Left kidney (tissue), 8 donors: ENCODE measurements around the gene RPL10. TPM values are rescaled to one million over a fixed set of nuclear protein-coding genes. Genes with fewer than 3 reads are reported as not detected.

Source experiments
- DNase-seq: peaks from one replicate; pipeline ENCODE4 v3.0.0-alpha.2; 2013
- long read RNA-seq, 8 donors: transcript quantifications; one replicate each; lab custom pipeline, GENCODE V29; 2026
- polyA plus RNA-seq: library from polyadenylated mRNA; unstranded; fragments of 120-200 nt; gene quantifications from one replicate; pipeline ENCODE4 v1.2.1, GENCODE V29; 2013; ENCODE audit not compliant: insufficient read length

RPL10 gene
- polyA plus RNA-seq: 2,735 TPM
- long read RNA-seq, donor 1, transcript RPL10-211 (5 exons, 802 nt): minor isoform, 19 of 844 reads
- long read RNA-seq, donor 1, transcript RPL10-201 (6 exons, 2,278 nt): major isoform, 468 of 844 reads
- long read RNA-seq, donor 1, transcript RPL10-214 (5 exons, 839 nt): minor isoform, 9 of 844 reads
- long read RNA-seq, donor 1, transcript RPL10-204 (7 exons, 2,318 nt): minor isoform, 25 of 844 reads
- long read RNA-seq, donor 1, partial matches to known transcripts: 312 of 844 reads
- long read RNA-seq, donor 1, other reads (novel, unspliced or antisense): 0 of 844 reads
- long read RNA-seq, donor 2, transcript RPL10-216 (5 exons, 1,369 nt): minor isoform, 7 of 1,344 reads
- long read RNA-seq, donor 2, transcript RPL10-207 (7 exons, 657 nt): minor isoform, 10 of 1,344 reads
- long read RNA-seq, donor 2, transcript RPL10-201 (6 exons, 2,278 nt): major isoform, 978 of 1,344 reads
- long read RNA-seq, donor 2, transcript RPL10-204 (7 exons, 2,318 nt): minor isoform, 25 of 1,344 reads
- long read RNA-seq, donor 2, partial matches to known transcripts: 301 of 1,344 reads
- long read RNA-seq, donor 2, other reads (novel, unspliced or antisense): 11 of 1,344 reads
- long read RNA-seq, donor 3, transcript RPL10-207 (7 exons, 657 nt): minor isoform, 10 of 1,205 reads
- long read RNA-seq, donor 3, transcript RPL10-204 (7 exons, 2,318 nt): minor isoform, 19 of 1,205 reads
- long read RNA-seq, donor 3, transcript RPL10-211 (5 exons, 802 nt): minor isoform, 14 of 1,205 reads
- long read RNA-seq, donor 3, transcript RPL10-201 (6 exons, 2,278 nt): major isoform, 750 of 1,205 reads
- long read RNA-seq, donor 3, partial matches to known transcripts: 404 of 1,205 reads
- long read RNA-seq, donor 3, other reads (novel, unspliced or antisense): 0 of 1,205 reads
- long read RNA-seq, donor 4, transcript RPL10-201 (6 exons, 2,278 nt): major isoform, 98 of 209 reads
- long read RNA-seq, donor 4, transcript RPL10-211 (5 exons, 802 nt): minor isoform, 5 of 209 reads
- long read RNA-seq, donor 4, partial matches to known transcripts: 98 of 209 reads
- long read RNA-seq, donor 4, other reads (novel, unspliced or antisense): 0 of 209 reads
- long read RNA-seq, donor 5, transcript RPL10-201 (6 exons, 2,278 nt): major isoform, 2,023 of 2,840 reads
- long read RNA-seq, donor 5, transcript RPL10-207 (7 exons, 657 nt): minor isoform, 37 of 2,840 reads
- long read RNA-seq, donor 5, transcript RPL10-204 (7 exons, 2,318 nt): minor isoform, 46 of 2,840 reads
- long read RNA-seq, donor 5, transcript RPL10-211 (5 exons, 802 nt): minor isoform, 30 of 2,840 reads
- long read RNA-seq, donor 5, partial matches to known transcripts: 666 of 2,840 reads
- long read RNA-seq, donor 5, other reads (novel, unspliced or antisense): 21 of 2,840 reads
- long read RNA-seq, donor 6, transcript RPL10-211 (5 exons, 802 nt): minor isoform, 25 of 1,654 reads
- long read RNA-seq, donor 6, transcript RPL10-207 (7 exons, 657 nt): minor isoform, 10 of 1,654 reads
- long read RNA-seq, donor 6, transcript RPL10-204 (7 exons, 2,318 nt): minor isoform, 31 of 1,654 reads
- long read RNA-seq, donor 6, transcript RPL10-201 (6 exons, 2,278 nt): major isoform, 1,064 of 1,654 reads
- long read RNA-seq, donor 6, partial matches to known transcripts: 506 of 1,654 reads
- long read RNA-seq, donor 6, other reads (novel, unspliced or antisense): 13 of 1,654 reads
- long read RNA-seq, donor 7, transcript RPL10-204 (7 exons, 2,318 nt): minor isoform, 29 of 1,162 reads
- long read RNA-seq, donor 7, transcript RPL10-211 (5 exons, 802 nt): minor isoform, 26 of 1,162 reads
- long read RNA-seq, donor 7, transcript RPL10-216 (5 exons, 1,369 nt): minor isoform, 7 of 1,162 reads
- long read RNA-seq, donor 7, transcript RPL10-201 (6 exons, 2,278 nt): major isoform, 755 of 1,162 reads
- long read RNA-seq, donor 7, partial matches to known transcripts: 321 of 1,162 reads
- long read RNA-seq, donor 7, other reads (novel, unspliced or antisense): 13 of 1,162 reads
- long read RNA-seq, donor 8, transcript RPL10-211 (5 exons, 802 nt): minor isoform, 7 of 577 reads
- long read RNA-seq, donor 8, transcript RPL10-201 (6 exons, 2,278 nt): major isoform, 405 of 577 reads
- long read RNA-seq, donor 8, transcript RPL10-207 (7 exons, 657 nt): minor isoform, 6 of 577 reads
- long read RNA-seq, donor 8, transcript RPL10-204 (7 exons, 2,318 nt): minor isoform, 6 of 577 reads
- long read RNA-seq, donor 8, partial matches to known transcripts: 139 of 577 reads
- long read RNA-seq, donor 8, other reads (novel, unspliced or antisense): 11 of 577 reads

GRCh38 chrX:154397888-154398667 lies at the start of gene RPL10:
Gene RPL10 (plus strand): TSS chrX:154398377. CDS start chrX:154398520, 143 bp downstream.
- DNase-seq: peak; percentile 88

- DNase-seq: no peak
Observed at GRCh38 chrX:154348646-154349358, 49.4 kb upstream of the RPL10 start.

- DNase-seq: no peak
Observed at GRCh38 chrX:154349359-154349935, 48.7 kb upstream of the RPL10 start.

- no peak for DNase-seq
Observed at GRCh38 chrX:154349979-154350378, 48.2 kb upstream of the RPL10 start.

GRCh38 chrX:154350429-154351182 lies 47.6 kb upstream of the RPL10 start:
- no peak for DNase-seq

- no peak for DNase-seq
Observed at GRCh38 chrX:154351183-154352011, 46.8 kb upstream of the RPL10 start.

GRCh38 chrX:154352012-154352401 lies 46.2 kb upstream of the RPL10 start:
- no peak for DNase-seq

- DNase-seq: no peak
Observed at GRCh38 chrX:154352466-154352865, 45.7 kb upstream of the RPL10 start.

- DNase-seq: no peak
Observed at GRCh38 chrX:154353172-154353843, 44.9 kb upstream of the RPL10 start.

GRCh38 chrX:154354013-154354412 lies 44.2 kb upstream of the RPL10 start:
- DNase-seq: no peak

- DNase-seq: no peak
Observed at GRCh38 chrX:154354516-154354915, 43.7 kb upstream of the RPL10 start.

GRCh38 chrX:154355094-154355775 lies 42.9 kb upstream of the RPL10 start:
- DNase-seq: no peak

GRCh38 chrX:154355776-154356140 lies 42.4 kb upstream of the RPL10 start:
- no peak for DNase-seq

GRCh38 chrX:154356596-154356995 lies 41.6 kb upstream of the RPL10 start:
- no peak for DNase-seq

GRCh38 chrX:154357205-154357604 lies 41.0 kb upstream of the RPL10 start:
- no peak for DNase-seq
